ENCODE results near the gene SRPK3. TPM values are rescaled to one million over a fixed set of nuclear protein-coding genes. Genes with fewer than 3 reads are reported as not detected.
A peak's percentile ranks its signal among the peaks of the same experiment; 100 is the strongest.

The SRPK3 gene
- total RNA-seq, 1 experiment from 2014 or later: 1.6 TPM

- Histone ChIP-seq H3K9me3 (ENCODE audit: control insufficient read depth, insufficient read depth, low read depth, low read length) (no peaks in the 10 kb centered on the region), H3K27me3 (ENCODE audit: control insufficient read depth, insufficient read depth, low read length) (no peaks in the 10 kb centered on the region), H3K4me3 (ENCODE audit: low read depth in 2 of 2, low read length in 2 of 2) (peak within 1 kb of the TSS; percentile 69 to 95), H3K4me1 (ENCODE audit: control insufficient read depth, insufficient read depth, low read length) (peaks cover 22% of the 10 kb centered on the region), H3K27ac (ENCODE audit: low read length) (peak within 1 kb of the TSS; percentile 97), H3K36me3 (ENCODE audit: control insufficient read depth, insufficient read depth, low read length) (peaks cover 3% of the 10 kb centered on the region)
- TF ChIP-seq CTCF (IDR thresholded peaks at IDR 0.05) (no peak), SIN3A (IDR thresholded peaks at IDR 0.05; ENCODE audit: borderline replicate concordance, insufficient read depth, low read depth, low read length) (peak; percentile 84; the same call in 1 of the 2 replicates), TCF7L2 (IDR thresholded peaks at IDR 0.05; ENCODE audit: low read depth, low read length) (no peak; the same call in 1 of the 2 replicates), POLR2AphosphoS5 (IDR thresholded peaks at IDR 0.05; ENCODE audit: low read depth, low read length) (peak; percentile 72; the same call in 1 of the 2 replicates)
- TF ChIP-seq, protein P1, sequence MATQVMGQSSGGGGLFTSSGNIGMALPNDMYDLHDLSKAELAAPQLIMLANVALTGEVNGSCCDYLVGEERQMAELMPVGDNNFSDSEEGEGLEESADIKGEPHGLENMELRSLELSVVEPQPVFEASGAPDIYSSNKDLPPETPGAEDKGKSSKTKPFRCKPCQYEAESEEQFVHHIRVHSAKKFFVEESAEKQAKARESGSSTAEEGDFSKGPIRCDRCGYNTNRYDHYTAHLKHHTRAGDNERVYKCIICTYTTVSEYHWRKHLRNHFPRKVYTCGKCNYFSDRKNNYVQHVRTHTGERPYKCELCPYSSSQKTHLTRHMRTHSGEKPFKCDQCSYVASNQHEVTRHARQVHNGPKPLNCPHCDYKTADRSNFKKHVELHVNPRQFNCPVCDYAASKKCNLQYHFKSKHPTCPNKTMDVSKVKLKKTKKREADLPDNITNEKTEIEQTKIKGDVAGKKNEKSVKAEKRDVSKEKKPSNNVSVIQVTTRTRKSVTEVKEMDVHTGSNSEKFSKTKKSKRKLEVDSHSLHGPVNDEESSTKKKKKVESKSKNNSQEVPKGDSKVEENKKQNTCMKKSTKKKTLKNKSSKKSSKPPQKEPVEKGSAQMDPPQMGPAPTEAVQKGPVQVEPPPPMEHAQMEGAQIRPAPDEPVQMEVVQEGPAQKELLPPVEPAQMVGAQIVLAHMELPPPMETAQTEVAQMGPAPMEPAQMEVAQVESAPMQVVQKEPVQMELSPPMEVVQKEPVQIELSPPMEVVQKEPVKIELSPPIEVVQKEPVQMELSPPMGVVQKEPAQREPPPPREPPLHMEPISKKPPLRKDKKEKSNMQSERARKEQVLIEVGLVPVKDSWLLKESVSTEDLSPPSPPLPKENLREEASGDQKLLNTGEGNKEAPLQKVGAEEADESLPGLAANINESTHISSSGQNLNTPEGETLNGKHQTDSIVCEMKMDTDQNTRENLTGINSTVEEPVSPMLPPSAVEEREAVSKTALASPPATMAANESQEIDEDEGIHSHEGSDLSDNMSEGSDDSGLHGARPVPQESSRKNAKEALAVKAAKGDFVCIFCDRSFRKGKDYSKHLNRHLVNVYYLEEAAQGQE (IDR thresholded peaks at IDR 0.05; ENCODE audit: insufficient read depth in 1 of 2, low read depth in 2 of 2, low read length in 1 of 2): peak in 1 of 2 experiments; percentile 43; a peak in 1 of 4 replicates
- no TSS peak for BruUV-seq (replicated peaks)
- intact Hi-C loops (cut with micrococcal nuclease; ENCODE audit: unreplicated experiment) (no loop called here), in situ Hi-C loops (cut with HindIII; ENCODE audit: low pct_unique_long_range_greater_than_20kb, low sequenced_read_pairs) (no loop called here)
- ChIA-PET POLR2A (no interaction called here), CTCF (interaction anchor here (0.6 kb wide), 1 partner anchor 28 kb away, joined by 5 read pairs; no protein-coding TSS in a partner anchor)
- ATAC-seq (peak; percentile 96), DNase-seq (ENCODE audit: low read depth, low spot score) (peak; percentile 91)
Measured at GRCh38 chrX:153794018-153794896, 13.4 kb downstream of the SRPK3 start, which contains the start of the genes IDH3G and SSR4. Gene IDH3G (minus strand): TSS chrX:153794375. CDS start chrX:153794326, 49 bp downstream. Gene SSR4 (plus strand): TSS chrX:153794668. CDS start chrX:153794688, 20 bp downstream.

DNA sequence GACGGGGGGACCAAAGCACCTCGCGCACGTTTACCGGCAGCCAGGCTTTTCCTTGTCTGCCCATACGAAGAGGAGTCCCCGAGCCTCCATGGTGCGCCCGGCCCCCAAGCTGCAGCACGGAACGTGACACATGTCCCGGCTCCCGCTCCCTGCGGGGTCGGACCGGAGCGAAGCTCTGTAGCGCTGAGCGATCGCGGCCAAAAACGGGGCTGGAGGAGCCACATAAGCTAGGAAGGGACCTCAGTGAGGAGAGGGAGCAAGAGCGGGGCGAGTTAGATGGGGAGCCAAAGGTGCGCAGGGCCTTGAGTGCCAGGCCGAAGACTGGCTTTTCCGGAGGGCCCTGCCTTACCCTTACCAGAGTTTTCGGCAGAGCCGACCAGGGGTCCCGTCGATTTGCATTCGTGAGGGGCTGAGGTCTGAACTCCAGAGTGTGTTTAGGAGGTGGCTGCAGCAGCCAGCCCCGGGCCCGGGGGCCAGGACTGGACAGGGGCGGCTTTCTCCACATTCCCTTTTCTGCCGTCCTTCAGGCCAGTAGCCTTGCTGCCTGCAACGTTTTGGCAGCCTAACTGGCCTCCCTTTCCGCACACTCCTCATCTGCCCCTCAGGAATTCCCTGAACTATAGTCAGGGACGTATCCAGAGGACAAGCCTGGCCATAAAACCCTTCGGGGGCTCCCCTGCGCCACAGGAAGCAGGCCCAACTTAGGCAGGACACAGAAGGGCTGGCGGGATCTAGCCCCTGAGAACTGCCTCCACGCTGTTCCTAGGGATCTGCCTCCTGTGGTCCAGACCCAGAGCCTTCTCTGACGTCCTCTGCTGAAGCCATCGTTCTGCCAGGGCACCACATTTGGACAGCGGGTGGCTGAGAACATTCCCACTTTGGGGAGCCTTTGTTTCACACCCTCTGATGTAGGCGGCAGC, 14.3 kb downstream of the SRPK3 start:
- Histone ChIP-seq H3K4me3 (ENCODE audit: low read depth in 2 of 2, low read length in 2 of 2) (peak overlapping the region; percentile 69 to 95), H3K27ac (ENCODE audit: low read length) (peak overlapping the region; percentile 96), H3K36me3 (ENCODE audit: control insufficient read depth, insufficient read depth, low read length) (peaks cover 3% of the 10 kb centered on the region), H3K9me3 (ENCODE audit: control insufficient read depth, insufficient read depth, low read depth, low read length) (no peaks in the 10 kb centered on the region), H3K4me1 (ENCODE audit: control insufficient read depth, insufficient read depth, low read length) (peaks cover 22% of the 10 kb centered on the region), H3K27me3 (ENCODE audit: control insufficient read depth, insufficient read depth, low read length) (no peaks in the 10 kb centered on the region)
- ChIA-PET CTCF (interaction anchor here (0.6 kb wide), 1 partner anchor 27 kb away, joined by 5 read pairs; no protein-coding TSS in a partner anchor), POLR2A (interaction anchor here (0.6 kb wide), 1 partner anchor 128 kb away, joined by 3 read pairs; no protein-coding TSS in a partner anchor)
- BruUV-seq (replicated peaks): TSS peak; percentile 94
- in situ Hi-C loops (cut with HindIII; ENCODE audit: low pct_unique_long_range_greater_than_20kb, low sequenced_read_pairs): no loop called here
- intact Hi-C loops (cut with micrococcal nuclease; ENCODE audit: unreplicated experiment): no loop called here
- ATAC-seq: peak; percentile 1
- no peak for DNase-seq (ENCODE audit: low read depth, low spot score)
- TF ChIP-seq CTCF (IDR thresholded peaks at IDR 0.05): no peak
- no peak for TF ChIP-seq SIN3A (IDR thresholded peaks at IDR 0.05; ENCODE audit: borderline replicate concordance, insufficient read depth, low read depth, low read length)
- TF ChIP-seq POLR2AphosphoS5 (IDR thresholded peaks at IDR 0.05; ENCODE audit: low read depth, low read length): no peak
- TF ChIP-seq, protein P1 (IDR thresholded peaks at IDR 0.05; ENCODE audit: insufficient read depth in 1 of 2, low read depth in 2 of 2, low read length in 1 of 2): no peak
- TF ChIP-seq TCF7L2 (IDR thresholded peaks at IDR 0.05; ENCODE audit: low read depth, low read length): no peak

Data from Panc1 (cell line).